H1 (cell line): ENCODE data around the gene VASN. TPM values are rescaled to one million over a fixed set of nuclear protein-coding genes. Genes with fewer than 3 reads are reported as not detected.

Source experiments
- CTCF ChIA-PET: fragments of 300-600 bp; sonication (Branson Sonifier 250); formaldehyde crosslinking; loops from one replicate; lab custom pipeline; 2021; ENCODE audit not compliant: partially characterized antibody; lab: Charles Lee
- POLR2A ChIA-PET: fragments of 300-600 bp; sonication (Branson Sonifier 250); formaldehyde crosslinking; loops from one replicate; lab custom pipeline; 2021; ENCODE audit warnings: inconsistent platforms; ENCODE audit not compliant: partially characterized antibody; lab: Charles Lee
- DNase-seq, 2 experiments: peaks; one replicate each; pipeline versions ENCODE4 v3.0.0 to v3.0.0-alpha.2; 2010 to 2022; ENCODE audit warnings: low spot score in 2 of 2, low read depth in 1 of 2, mixed read lengths in 1 of 2
- FAIRE-seq: peaks from 2 replicates; lab custom pipeline; 2011; peaks lifted over from hg19 to GRCh38; lab: Jason Lieb, UNC
- H2AFZ ChIP-seq: 2 replicates; pipeline ENCODE4 v1.8.1; 2012; ENCODE audit warnings: low read length, inconsistent platforms
- H2AK5ac ChIP-seq: 2 replicates; pipeline ENCODE4 v1.6.1; 2013; ENCODE audit warnings: low read depth, low read length
- H2BK120ac ChIP-seq: replicated peaks from 2 replicates; pipeline ENCODE3; 2013; ENCODE audit warnings: low read depth, low read length, inconsistent platforms
- H2BK12ac ChIP-seq: 2 replicates; pipeline ENCODE4 v1.6.1; 2013; ENCODE audit warnings: low read depth, low read length
- H2BK15ac ChIP-seq: 2 replicates; pipeline ENCODE4 v1.6.1; 2013; ENCODE audit warnings: low read length
- H2BK20ac ChIP-seq: 2 replicates; pipeline ENCODE4 v1.6.1; 2013; ENCODE audit warnings: low read length
- H2BK5ac ChIP-seq: 2 replicates; pipeline ENCODE4 v1.6.1; 2013; ENCODE audit warnings: low read depth, low read length
- H3K14ac ChIP-seq: 2 replicates; pipeline ENCODE4 v1.6.1; 2013; ENCODE audit warnings: inconsistent platforms; ENCODE audit not compliant: insufficient read length
- H3K18ac ChIP-seq: 2 replicates; pipeline ENCODE4 v1.6.1; 2013; ENCODE audit warnings: low read length; ENCODE audit errors: extremely low read depth
- H3K23ac ChIP-seq: 2 replicates; pipeline ENCODE4 v1.6.1; 2013; ENCODE audit warnings: inconsistent platforms; ENCODE audit not compliant: insufficient read length
- H3K23me2 ChIP-seq: 2 replicates; pipeline ENCODE4 v1.6.1; 2013; ENCODE audit warnings: low read depth, low read length
- H3K27ac ChIP-seq: 2 replicates; pipeline ENCODE4 v1.6.1; 2011; ENCODE audit warnings: low read depth, low read length, inconsistent platforms
- H3K27me3 ChIP-seq, 4 experiments: replicated peaks in 1 of 4; 1 replicate in 1 of 4; 2 replicates in 3 of 4; pipeline versions ENCODE4 v1.6.1 to v1.8.1; 2011 to 2013; ENCODE audit warnings: low read length in 3 of 4, mild to moderate bottlenecking in 3 of 4, inconsistent platforms in 2 of 4, mixed read lengths in 2 of 4, moderate library complexity in 1 of 4; ENCODE audit not compliant: control insufficient read depth in 3 of 4, insufficient read depth in 3 of 4; ENCODE audit errors: extremely low read depth in 1 of 4
- H3K36me3 ChIP-seq, 4 experiments: 2 replicates each; pipeline versions ENCODE4 v1.6.1 to v1.8.1; 2011 to 2013; ENCODE audit warnings: mild to moderate bottlenecking in 4 of 4, low read length in 3 of 4, moderate library complexity in 2 of 4, control low read depth in 1 of 4, inconsistent platforms in 1 of 4; ENCODE audit not compliant: insufficient read depth in 4 of 4, control insufficient read depth in 2 of 4
- H3K4ac ChIP-seq: replicated peaks from 2 replicates; pipeline ENCODE3; 2013; ENCODE audit warnings: low read length, low read depth, mixed read lengths, inconsistent platforms; ENCODE audit not compliant: insufficient read length
- H3K4me1 ChIP-seq, 4 experiments: replicated peaks in 1 of 4; 1 replicate in 1 of 4; 2 replicates in 3 of 4; pipeline versions ENCODE4 v1.6.1 to v1.8.1; 2011 to 2013; ENCODE audit warnings: low read length in 3 of 4, inconsistent platforms in 2 of 4, mixed read lengths in 1 of 4; ENCODE audit not compliant: insufficient read depth in 4 of 4, control insufficient read depth in 3 of 4
- H3K4me2 ChIP-seq, 2 experiments: 2 replicates each; pipeline versions ENCODE4 v1.6.1 to v1.8.1; 2011 to 2013; ENCODE audit warnings: low read depth in 2 of 2, low read length in 2 of 2, control low read depth in 1 of 2, inconsistent platforms in 1 of 2, mild to moderate bottlenecking in 1 of 2; ENCODE audit not compliant: insufficient read depth in 1 of 2
- H3K4me3 ChIP-seq, 4 experiments: fragments of 200-600, 300-600 bp in 1 of 4; sonication (generic), shearing (Covaris generic), sonication (Bioruptor Twin) in 1 of 4; 2 replicates each; pipeline versions ENCODE4 v1.5.1 to v1.8.1; 2011 to 2016; ENCODE audit warnings: low read length in 4 of 4, low read depth in 3 of 4, control low read depth in 2 of 4, inconsistent platforms in 2 of 4, mild to moderate bottlenecking in 2 of 4, mixed read lengths in 1 of 4, moderate library complexity in 1 of 4; ENCODE audit not compliant: insufficient read depth in 2 of 4; ENCODE audit errors: extremely low read depth in 1 of 4
- H3K56ac ChIP-seq: replicated peaks from 2 replicates; pipeline ENCODE3; 2013; ENCODE audit warnings: low read depth, mild to moderate bottlenecking, mixed read lengths, low read length, inconsistent platforms; ENCODE audit not compliant: insufficient read length
- H3K79me1 ChIP-seq: 2 replicates; pipeline ENCODE4 v1.6.1; 2013; ENCODE audit warnings: low read depth, low read length, control low read depth
- H3K79me2 ChIP-seq, 2 experiments: 2 replicates each; pipeline versions ENCODE4 v1.6.1 to v1.8.1; 2012 to 2013; ENCODE audit warnings: low read length in 2 of 2, mild to moderate bottlenecking in 2 of 2, inconsistent platforms in 1 of 2; ENCODE audit not compliant: insufficient read depth in 2 of 2, control insufficient read depth in 1 of 2
- H3K9ac ChIP-seq, 4 experiments: replicated peaks in 1 of 4; 1 replicate in 1 of 4; 2 replicates in 3 of 4; pipeline versions ENCODE4 v1.6.1 to v1.8.1; 2011 to 2013; ENCODE audit warnings: low read depth in 3 of 4, low read length in 3 of 4, control low read depth in 2 of 4, mild to moderate bottlenecking in 2 of 4, moderate library complexity in 2 of 4, inconsistent platforms in 1 of 4; ENCODE audit errors: extremely low read depth in 1 of 4
- H3K9me3 ChIP-seq, 2 experiments: 2 replicates each; pipeline versions ENCODE4 v1.6.1 to v1.8.1; 2012 to 2013; ENCODE audit warnings: mild to moderate bottlenecking in 2 of 2, moderate library complexity in 2 of 2, control low read depth in 1 of 2, inconsistent platforms in 1 of 2, low read depth in 1 of 2, low read length in 1 of 2, mixed read lengths in 1 of 2; ENCODE audit not compliant: insufficient read depth in 2 of 2
- H4K20me1 ChIP-seq, 2 experiments: replicated peaks in 1 of 2; 2 replicates each; pipeline versions ENCODE3 to v1.8.1; 2011 to 2013; ENCODE audit warnings: inconsistent platforms in 2 of 2, low read length in 2 of 2, mild to moderate bottlenecking in 1 of 2; ENCODE audit not compliant: insufficient read depth in 2 of 2, control insufficient read depth in 1 of 2
- H4K5ac ChIP-seq: 2 replicates; pipeline ENCODE4 v1.6.1; 2013; ENCODE audit warnings: low read length, low read depth, mixed read lengths, inconsistent platforms; ENCODE audit not compliant: insufficient read length
- H4K8ac ChIP-seq: 2 replicates; pipeline ENCODE4 v1.8.0; 2013; ENCODE audit warnings: mild to moderate bottlenecking, moderate library complexity, low read length, inconsistent platforms; ENCODE audit not compliant: insufficient read depth; ENCODE audit errors: extremely low read depth
- H4K91ac ChIP-seq: replicated peaks from 2 replicates; pipeline ENCODE3; 2013; ENCODE audit warnings: low read length, mixed read lengths, inconsistent platforms; ENCODE audit not compliant: insufficient read length
- ATF2 ChIP-seq: IDR thresholded peaks from 2 replicates; pipeline ENCODE4 v1.6.1; 2012; ENCODE audit warnings: low read length, inconsistent platforms
- CREB1 ChIP-seq: IDR thresholded peaks from 2 replicates; pipeline ENCODE4 v1.6.1; 2012; ENCODE audit warnings: inconsistent platforms
- MAFK ChIP-seq: IDR thresholded peaks from 2 replicates; pipeline ENCODE4 v1.6.1; 2012; ENCODE audit warnings: low read depth, mild to moderate bottlenecking, improper control_type of control experiment, low read length
- SAP30 ChIP-seq: fragments of 300-600 bp; sonication (generic); IDR thresholded peaks from 2 replicates; pipeline ENCODE4 v1.7.1; 2012; ENCODE audit warnings: low read length, moderate library complexity, mild to moderate bottlenecking, inconsistent platforms; ENCODE audit not compliant: insufficient read depth, insufficient replicate concordance
- WGBS, 2 experiments: shearing (Covaris generic) in 1 of 2; methylation state at CpG; one replicate each; pipeline versions ENCODE4 v1.1.6 to v1.1.7; 2013 to 2015; ENCODE audit warnings: low lambda C conversion rate in 2 of 2, mixed read lengths in 2 of 2, inconsistent platforms in 1 of 2, low coverage in 1 of 2, missing lambda C conversion rate in 1 of 2; ENCODE audit not compliant: insufficient replicate concordance in 2 of 2, insufficient coverage in 1 of 2, insufficient read length in 1 of 2; ENCODE audit errors: extremely low coverage in 1 of 2, missing lambda C conversion rate in 1 of 2; 5-methylcytosine and 5-hydroxymethylcytosine counted together
- polyA plus RNA-seq, 7 experiments: library from polyadenylated mRNA; depleted of rRNA in 3 of 7; stranded (reverse) in 5 of 7; unstranded in 2 of 7; fragments of >200 nt in 5 of 7; fragments of 200-250 nt in 2 of 7; gene quantifications; 1 replicate in 5 of 7; 2 replicates in 1 of 7; 4 replicates in 1 of 7; pipeline versions ENCODE4 v1.2.1 to v1.2.3, GENCODE V29; 2011 to 2013; ENCODE audit warnings: missing spikeins in 2 of 7, mixed read lengths in 2 of 7
- total RNA-seq: library from RNA; stranded (reverse); fragmentation: NEBNext Ultra II Directional; extraction: Animal tissue kit (Norgen Biotek cat#: 25700); gene quantifications from 2 replicates; pipeline ENCODE4 v1.2.1, GENCODE V29; 2021

VASN gene
- total and polyA plus RNA-seq, 2 of the 8 experiments (the other 6 are each of a cell fraction or from before 2014, with no cell fraction given), result 9.6 to 11.3 TPM

- H2BK20ac ChIP-seq, result no peak overlapping the region
- POLR2A ChIA-PET, result interaction anchor here (0.7 to 11.9 kb wide), 3 partner anchors 8 to 114 kb away, joined by 3 to 223 read pairs (median 4); no protein-coding TSS in a partner anchor
These were observed 14.3 kb downstream of the VASN start for GRCh38 chr16:4385789-4386450.

More at GRCh38 chr16:4385789-4386450, 14.3 kb downstream of the VASN start:
- Histone ChIP-seq H3K4me1 (peaks cover 0 to 26% (median 23%) of the 10 kb centered on the region in 4 experiments; a peak in 6 of 7 replicates), H3K27ac (no peak overlapping the region), H4K8ac (no peak overlapping the region), H4K20me1 (peaks cover 3 to 14% of the 10 kb centered on the region in 2 experiments), H3K4me3 (no peak overlapping the region), H2AFZ (no peak overlapping the region), H3K9ac (no peak overlapping the region), H3K36me3 (peaks cover 0 to 17% (median 2%) of the 10 kb centered on the region in 4 experiments; a peak in 4 of 8 replicates), H3K79me2 (no peaks in the 10 kb centered on the region), H2BK15ac (no peak overlapping the region), H4K91ac (no peak overlapping the region), H2BK5ac (no peak overlapping the region; the same call in 1 of the 2 replicates), H3K4me2 (no peak overlapping the region), H3K9me3 (no peaks in the 10 kb centered on the region), H3K18ac (no peak overlapping the region), H3K27me3 (no peaks in the 10 kb centered on the region), H3K23ac (no peak overlapping the region), H2BK120ac (no peak overlapping the region), H3K14ac (no peak overlapping the region), H3K23me2 (no peaks in the 10 kb centered on the region), H4K5ac (no peak overlapping the region), H3K56ac (no peak overlapping the region), H3K4ac (no peak overlapping the region), H2AK5ac (no peak overlapping the region), H3K79me1 (no peaks in the 10 kb centered on the region), H2BK12ac (no peak overlapping the region)
- WGBS, 2 experiments, result 86% methylated on average over 9 of the region's 11 CpGs; no CpG with 5 or more reads in 1 of the 2 experiments
- FAIRE-seq (no peak), DNase-seq (no peak)
- CTCF ChIA-PET, result interaction anchor here (0.6 to 24.8 kb wide), 10 partner anchors 10 to 1202 kb away, joined by 3 to 659 read pairs (median 4); no protein-coding TSS in a partner anchor
- no peak for TF ChIP-seq SAP30
- no peak for TF ChIP-seq MAFK
- no peak for TF ChIP-seq ATF2
- TF ChIP-seq CREB1, result no peak
